ENCODE results near the gene SLU7. TPM values are rescaled to one million over a fixed set of nuclear protein-coding genes. Genes with fewer than 3 reads are reported as not detected.

The SLU7 gene
- total and polyA plus RNA-seq, 2 donors (not counting 1 experiment from before 2014, with no cell fraction given): 47.1 to 79.4 TPM

- no peak overlapping the region for H3K9ac ChIP-seq (ENCODE audit: insufficient read depth, low read length)
- no peaks in the 10 kb centered on the region for H3K79me2 ChIP-seq (ENCODE audit: control insufficient read depth, insufficient read depth, low read length)
- peaks cover 3% of the 10 kb centered on the region for H3K27me3 ChIP-seq (ENCODE audit: control insufficient read depth, insufficient read depth, low read length)
- no peak for TF ChIP-seq CTCF (conservative IDR thresholded peaks at IDR 0.05 in 1 of 2, IDR thresholded peaks at IDR 0.05 in 1 of 2; ENCODE audit: low read depth in 1 of 2, low read length in 2 of 2)
- TF ChIP-seq EZH2 (IDR thresholded peaks at IDR 0.05; ENCODE audit: low read length, missing control alignments): no peak
- no peaks in the 10 kb centered on the region for H3K9me3 ChIP-seq (ENCODE audit: control insufficient read depth, insufficient read depth, low read depth, low read length)
- no peak overlapping the region for H3K27ac ChIP-seq (ENCODE audit: insufficient read depth, low read length)
- H3K4me2 ChIP-seq (ENCODE audit: extremely low read depth, insufficient read depth, low read length): no peak overlapping the region
- H3K4me1 ChIP-seq (ENCODE audit: control insufficient read depth, extremely low read depth, insufficient read depth, low read length): no peaks in the 10 kb centered on the region
- no peaks in the 10 kb centered on the region for H4K20me1 ChIP-seq (ENCODE audit: control insufficient read depth, extremely low read depth, insufficient read depth, low read length)
- H3K36me3 ChIP-seq (ENCODE audit: control insufficient read depth, insufficient read depth, low read length): no peaks in the 10 kb centered on the region
- no peak overlapping the region for H3K4me3 ChIP-seq (replicated peaks in 1 of 4; ENCODE audit: control extremely low read depth in 1 of 4, insufficient read depth in 1 of 4, low read depth in 3 of 4, low read length in 4 of 4)
- no peak for DNase-seq (ENCODE audit: low read depth in 2 of 2)
- no peak overlapping the region for H2AFZ ChIP-seq (ENCODE audit: low read length)
Measured at GRCh38 chr5:160445751-160446150, 26.9 kb upstream of the SLU7 start.

GRCh38 chr5:160445132-160445531 is 26.3 kb upstream of the SLU7 start:
- peaks cover 3% of the 10 kb centered on the region for H3K27me3 ChIP-seq (ENCODE audit: control insufficient read depth, insufficient read depth, low read length)
- H3K4me1 ChIP-seq (ENCODE audit: control insufficient read depth, extremely low read depth, insufficient read depth, low read length): no peaks in the 10 kb centered on the region
- no peaks in the 10 kb centered on the region for H3K9me3 ChIP-seq (ENCODE audit: control insufficient read depth, insufficient read depth, low read depth, low read length)
- no peaks in the 10 kb centered on the region for H4K20me1 ChIP-seq (ENCODE audit: control insufficient read depth, extremely low read depth, insufficient read depth, low read length)
- TF ChIP-seq EZH2 (IDR thresholded peaks at IDR 0.05; ENCODE audit: low read length, missing control alignments): no peak
- no peak for TF ChIP-seq CTCF (conservative IDR thresholded peaks at IDR 0.05 in 1 of 2, IDR thresholded peaks at IDR 0.05 in 1 of 2; ENCODE audit: low read depth in 1 of 2, low read length in 2 of 2)
- no peak overlapping the region for H3K4me2 ChIP-seq (ENCODE audit: extremely low read depth, insufficient read depth, low read length)
- no peak overlapping the region for H3K9ac ChIP-seq (ENCODE audit: insufficient read depth, low read length)
- no peak overlapping the region for H3K4me3 ChIP-seq (replicated peaks in 1 of 4; ENCODE audit: control extremely low read depth in 1 of 4, insufficient read depth in 1 of 4, low read depth in 3 of 4, low read length in 4 of 4)
- no peak for DNase-seq (ENCODE audit: low read depth in 2 of 2)
- H2AFZ ChIP-seq (ENCODE audit: low read length): no peak overlapping the region
- H3K79me2 ChIP-seq (ENCODE audit: control insufficient read depth, insufficient read depth, low read length): no peaks in the 10 kb centered on the region
- H3K27ac ChIP-seq (ENCODE audit: insufficient read depth, low read length): no peak overlapping the region
- H3K36me3 ChIP-seq (ENCODE audit: control insufficient read depth, insufficient read depth, low read length): no peaks in the 10 kb centered on the region

GRCh38 chr5:160444407-160444806 is 25.5 kb upstream of the SLU7 start:
- Histone ChIP-seq H3K9me3 (ENCODE audit: control insufficient read depth, insufficient read depth, low read depth, low read length) (no peaks in the 10 kb centered on the region), H3K4me3 (replicated peaks in 1 of 4; ENCODE audit: control extremely low read depth in 1 of 4, insufficient read depth in 1 of 4, low read depth in 3 of 4, low read length in 4 of 4) (no peak overlapping the region), H3K4me1 (ENCODE audit: control insufficient read depth, extremely low read depth, insufficient read depth, low read length) (no peaks in the 10 kb centered on the region), H2AFZ (ENCODE audit: low read length) (no peak overlapping the region), H3K27me3 (ENCODE audit: control insufficient read depth, insufficient read depth, low read length) (peaks cover 3% of the 10 kb centered on the region), H3K9ac (ENCODE audit: insufficient read depth, low read length) (no peak overlapping the region), H3K36me3 (ENCODE audit: control insufficient read depth, insufficient read depth, low read length) (no peaks in the 10 kb centered on the region), H3K27ac (ENCODE audit: insufficient read depth, low read length) (no peak overlapping the region), H3K4me2 (ENCODE audit: extremely low read depth, insufficient read depth, low read length) (no peak overlapping the region), H4K20me1 (ENCODE audit: control insufficient read depth, extremely low read depth, insufficient read depth, low read length) (no peaks in the 10 kb centered on the region), H3K79me2 (ENCODE audit: control insufficient read depth, insufficient read depth, low read length) (no peaks in the 10 kb centered on the region)
- DNase-seq (ENCODE audit: low read depth in 2 of 2): no peak
- TF ChIP-seq CTCF (conservative IDR thresholded peaks at IDR 0.05 in 1 of 2, IDR thresholded peaks at IDR 0.05 in 1 of 2; ENCODE audit: low read depth in 1 of 2, low read length in 2 of 2): no peak
- no peak for TF ChIP-seq EZH2 (IDR thresholded peaks at IDR 0.05; ENCODE audit: low read length, missing control alignments)
